H1 (cell line): Measurements from ENCODE around the gene FGD4. TPM values are rescaled to one million over a fixed set of nuclear protein-coding genes. Genes with fewer than 3 reads are reported as not detected.

Experiments
- CTCF ChIA-PET: fragments of 300-600 bp; sonication (Branson Sonifier 250); formaldehyde crosslinking; loops from one replicate; lab custom pipeline; 2021; ENCODE audit not compliant: partially characterized antibody; lab: Charles Lee
- POLR2A ChIA-PET: fragments of 300-600 bp; sonication (Branson Sonifier 250); formaldehyde crosslinking; loops from one replicate; lab custom pipeline; 2021; ENCODE audit warnings: inconsistent platforms; ENCODE audit not compliant: partially characterized antibody; lab: Charles Lee
- DNase-seq, 2 experiments: peaks; one replicate each; pipeline versions ENCODE4 v3.0.0 to v3.0.0-alpha.2; 2010 to 2022; ENCODE audit warnings: low spot score in 2 of 2, low read depth in 1 of 2, mixed read lengths in 1 of 2
- FAIRE-seq: peaks from 2 replicates; lab custom pipeline; 2011; peaks lifted over from hg19 to GRCh38; lab: Jason Lieb, UNC
- H2AFZ ChIP-seq: 2 replicates; pipeline ENCODE4 v1.8.1; 2012; ENCODE audit warnings: low read length, inconsistent platforms
- H2AK5ac ChIP-seq: 2 replicates; pipeline ENCODE4 v1.6.1; 2013; ENCODE audit warnings: low read depth, low read length
- H2BK120ac ChIP-seq: replicated peaks from 2 replicates; pipeline ENCODE3; 2013; ENCODE audit warnings: low read depth, low read length, inconsistent platforms
- H2BK12ac ChIP-seq: 2 replicates; pipeline ENCODE4 v1.6.1; 2013; ENCODE audit warnings: low read depth, low read length
- H2BK15ac ChIP-seq: 2 replicates; pipeline ENCODE4 v1.6.1; 2013; ENCODE audit warnings: low read length
- H2BK20ac ChIP-seq: 2 replicates; pipeline ENCODE4 v1.6.1; 2013; ENCODE audit warnings: low read length
- H2BK5ac ChIP-seq: 2 replicates; pipeline ENCODE4 v1.6.1; 2013; ENCODE audit warnings: low read depth, low read length
- H3K14ac ChIP-seq: 2 replicates; pipeline ENCODE4 v1.6.1; 2013; ENCODE audit warnings: inconsistent platforms; ENCODE audit not compliant: insufficient read length
- H3K18ac ChIP-seq: 2 replicates; pipeline ENCODE4 v1.6.1; 2013; ENCODE audit warnings: low read length; ENCODE audit errors: extremely low read depth
- H3K23ac ChIP-seq: 2 replicates; pipeline ENCODE4 v1.6.1; 2013; ENCODE audit warnings: inconsistent platforms; ENCODE audit not compliant: insufficient read length
- H3K23me2 ChIP-seq: 2 replicates; pipeline ENCODE4 v1.6.1; 2013; ENCODE audit warnings: low read depth, low read length
- H3K27ac ChIP-seq: 2 replicates; pipeline ENCODE4 v1.6.1; 2011; ENCODE audit warnings: low read depth, low read length, inconsistent platforms
- H3K27me3 ChIP-seq, 4 experiments: replicated peaks in 1 of 4; 1 replicate in 1 of 4; 2 replicates in 3 of 4; pipeline versions ENCODE4 v1.6.1 to v1.8.1; 2011 to 2013; ENCODE audit warnings: low read length in 3 of 4, mild to moderate bottlenecking in 3 of 4, inconsistent platforms in 2 of 4, mixed read lengths in 2 of 4, moderate library complexity in 1 of 4; ENCODE audit not compliant: control insufficient read depth in 3 of 4, insufficient read depth in 3 of 4; ENCODE audit errors: extremely low read depth in 1 of 4
- H3K36me3 ChIP-seq, 4 experiments: 2 replicates each; pipeline versions ENCODE4 v1.6.1 to v1.8.1; 2011 to 2013; ENCODE audit warnings: mild to moderate bottlenecking in 4 of 4, low read length in 3 of 4, moderate library complexity in 2 of 4, control low read depth in 1 of 4, inconsistent platforms in 1 of 4; ENCODE audit not compliant: insufficient read depth in 4 of 4, control insufficient read depth in 2 of 4
- H3K4ac ChIP-seq: replicated peaks from 2 replicates; pipeline ENCODE3; 2013; ENCODE audit warnings: low read length, low read depth, mixed read lengths, inconsistent platforms; ENCODE audit not compliant: insufficient read length
- H3K4me1 ChIP-seq, 4 experiments: replicated peaks in 1 of 4; 1 replicate in 1 of 4; 2 replicates in 3 of 4; pipeline versions ENCODE4 v1.6.1 to v1.8.1; 2011 to 2013; ENCODE audit warnings: low read length in 3 of 4, inconsistent platforms in 2 of 4, mixed read lengths in 1 of 4; ENCODE audit not compliant: insufficient read depth in 4 of 4, control insufficient read depth in 3 of 4
- H3K4me2 ChIP-seq, 2 experiments: 2 replicates each; pipeline versions ENCODE4 v1.6.1 to v1.8.1; 2011 to 2013; ENCODE audit warnings: low read depth in 2 of 2, low read length in 2 of 2, control low read depth in 1 of 2, inconsistent platforms in 1 of 2, mild to moderate bottlenecking in 1 of 2; ENCODE audit not compliant: insufficient read depth in 1 of 2
- H3K4me3 ChIP-seq, 4 experiments: fragments of 200-600, 300-600 bp in 1 of 4; sonication (generic), shearing (Covaris generic), sonication (Bioruptor Twin) in 1 of 4; 2 replicates each; pipeline versions ENCODE4 v1.5.1 to v1.8.1; 2011 to 2016; ENCODE audit warnings: low read length in 4 of 4, low read depth in 3 of 4, control low read depth in 2 of 4, inconsistent platforms in 2 of 4, mild to moderate bottlenecking in 2 of 4, mixed read lengths in 1 of 4, moderate library complexity in 1 of 4; ENCODE audit not compliant: insufficient read depth in 2 of 4; ENCODE audit errors: extremely low read depth in 1 of 4
- H3K56ac ChIP-seq: replicated peaks from 2 replicates; pipeline ENCODE3; 2013; ENCODE audit warnings: low read depth, mild to moderate bottlenecking, mixed read lengths, low read length, inconsistent platforms; ENCODE audit not compliant: insufficient read length
- H3K79me1 ChIP-seq: 2 replicates; pipeline ENCODE4 v1.6.1; 2013; ENCODE audit warnings: low read depth, low read length, control low read depth
- H3K79me2 ChIP-seq, 2 experiments: 2 replicates each; pipeline versions ENCODE4 v1.6.1 to v1.8.1; 2012 to 2013; ENCODE audit warnings: low read length in 2 of 2, mild to moderate bottlenecking in 2 of 2, inconsistent platforms in 1 of 2; ENCODE audit not compliant: insufficient read depth in 2 of 2, control insufficient read depth in 1 of 2
- H3K9ac ChIP-seq, 4 experiments: replicated peaks in 1 of 4; 1 replicate in 1 of 4; 2 replicates in 3 of 4; pipeline versions ENCODE4 v1.6.1 to v1.8.1; 2011 to 2013; ENCODE audit warnings: low read depth in 3 of 4, low read length in 3 of 4, control low read depth in 2 of 4, mild to moderate bottlenecking in 2 of 4, moderate library complexity in 2 of 4, inconsistent platforms in 1 of 4; ENCODE audit errors: extremely low read depth in 1 of 4
- H3K9me3 ChIP-seq, 2 experiments: 2 replicates each; pipeline versions ENCODE4 v1.6.1 to v1.8.1; 2012 to 2013; ENCODE audit warnings: mild to moderate bottlenecking in 2 of 2, moderate library complexity in 2 of 2, control low read depth in 1 of 2, inconsistent platforms in 1 of 2, low read depth in 1 of 2, low read length in 1 of 2, mixed read lengths in 1 of 2; ENCODE audit not compliant: insufficient read depth in 2 of 2
- H4K20me1 ChIP-seq, 2 experiments: replicated peaks in 1 of 2; 2 replicates each; pipeline versions ENCODE3 to v1.8.1; 2011 to 2013; ENCODE audit warnings: inconsistent platforms in 2 of 2, low read length in 2 of 2, mild to moderate bottlenecking in 1 of 2; ENCODE audit not compliant: insufficient read depth in 2 of 2, control insufficient read depth in 1 of 2
- H4K5ac ChIP-seq: 2 replicates; pipeline ENCODE4 v1.6.1; 2013; ENCODE audit warnings: low read length, low read depth, mixed read lengths, inconsistent platforms; ENCODE audit not compliant: insufficient read length
- H4K8ac ChIP-seq: 2 replicates; pipeline ENCODE4 v1.8.0; 2013; ENCODE audit warnings: mild to moderate bottlenecking, moderate library complexity, low read length, inconsistent platforms; ENCODE audit not compliant: insufficient read depth; ENCODE audit errors: extremely low read depth
- H4K91ac ChIP-seq: replicated peaks from 2 replicates; pipeline ENCODE3; 2013; ENCODE audit warnings: low read length, mixed read lengths, inconsistent platforms; ENCODE audit not compliant: insufficient read length
- ASH2L ChIP-seq: fragments of 200-600, 300-600 bp; sonication (generic); IDR thresholded peaks from one replicate; pipeline ENCODE4 v1.7.1; 2017; ENCODE audit warnings: low read length
- ATF2 ChIP-seq: IDR thresholded peaks from 2 replicates; pipeline ENCODE4 v1.6.1; 2012; ENCODE audit warnings: low read length, inconsistent platforms
- EP300 ChIP-seq, 2 experiments: IDR thresholded peaks; 1 replicate in 1 of 2; 2 replicates in 1 of 2; pipeline ENCODE4 v1.6.1; 2011 to 2012; ENCODE audit warnings: low read depth in 2 of 2, low read length in 2 of 2, mild to moderate bottlenecking in 2 of 2, borderline replicate concordance in 1 of 2, inconsistent platforms in 1 of 2, moderate library complexity in 1 of 2
- EZH2 ChIP-seq: fragments of 200-600 bp; sonication (generic); IDR thresholded peaks from 2 replicates; pipeline ENCODE4 v1.7.1; 2012; ENCODE audit warnings: low read depth, mild to moderate bottlenecking, moderate library complexity, low read length, inconsistent platforms; ENCODE audit not compliant: severe bottlenecking
- GABPA ChIP-seq: IDR thresholded peaks from 2 replicates; pipeline ENCODE4 v1.6.1; 2011; ENCODE audit warnings: mild to moderate bottlenecking, low read length, moderate library complexity, borderline replicate concordance; ENCODE audit not compliant: insufficient read depth
- HDAC6 ChIP-seq: IDR thresholded peaks from one replicate; pipeline ENCODE4 v1.7.1; 2012; ENCODE audit warnings: low read depth, mild to moderate bottlenecking, inconsistent platforms, low read length, moderate library complexity
- KDM5A ChIP-seq: fragments of 200-600 bp; IDR thresholded peaks from 2 replicates; pipeline ENCODE4 v1.7.1; 2012; ENCODE audit warnings: mild to moderate bottlenecking, low read length, inconsistent platforms, mixed read lengths
- RFX5 ChIP-seq: IDR thresholded peaks from 2 replicates; pipeline ENCODE4 v1.6.1; 2011; ENCODE audit warnings: low read depth, low read length, improper control_type of control experiment, borderline replicate concordance
- SIX5 ChIP-seq: IDR thresholded peaks from 2 replicates; pipeline ENCODE4 v1.6.1; 2011; ENCODE audit warnings: mild to moderate bottlenecking, low read depth, low read length
- WGBS, 2 experiments: shearing (Covaris generic) in 1 of 2; methylation state at CpG; one replicate each; pipeline versions ENCODE4 v1.1.6 to v1.1.7; 2013 to 2015; ENCODE audit warnings: low lambda C conversion rate in 2 of 2, mixed read lengths in 2 of 2, inconsistent platforms in 1 of 2, low coverage in 1 of 2, missing lambda C conversion rate in 1 of 2; ENCODE audit not compliant: insufficient replicate concordance in 2 of 2, insufficient coverage in 1 of 2, insufficient read length in 1 of 2; ENCODE audit errors: extremely low coverage in 1 of 2, missing lambda C conversion rate in 1 of 2; 5-methylcytosine and 5-hydroxymethylcytosine counted together
- polyA plus RNA-seq, 7 experiments: library from polyadenylated mRNA; depleted of rRNA in 3 of 7; stranded (reverse) in 5 of 7; unstranded in 2 of 7; fragments of >200 nt in 5 of 7; fragments of 200-250 nt in 2 of 7; gene quantifications; 1 replicate in 5 of 7; 2 replicates in 1 of 7; 4 replicates in 1 of 7; pipeline versions ENCODE4 v1.2.1 to v1.2.3, GENCODE V29; 2011 to 2013; ENCODE audit warnings: missing spikeins in 2 of 7, mixed read lengths in 2 of 7
- total RNA-seq: library from RNA; stranded (reverse); fragmentation: NEBNext Ultra II Directional; extraction: Animal tissue kit (Norgen Biotek cat#: 25700); gene quantifications from 2 replicates; pipeline ENCODE4 v1.2.1, GENCODE V29; 2021

Gene FGD4
- total and polyA plus RNA-seq, 2 of the 8 experiments (the other 6 are each of a cell fraction or from before 2014, with no cell fraction given) = 8.5 to 48.2 TPM

DNA sequence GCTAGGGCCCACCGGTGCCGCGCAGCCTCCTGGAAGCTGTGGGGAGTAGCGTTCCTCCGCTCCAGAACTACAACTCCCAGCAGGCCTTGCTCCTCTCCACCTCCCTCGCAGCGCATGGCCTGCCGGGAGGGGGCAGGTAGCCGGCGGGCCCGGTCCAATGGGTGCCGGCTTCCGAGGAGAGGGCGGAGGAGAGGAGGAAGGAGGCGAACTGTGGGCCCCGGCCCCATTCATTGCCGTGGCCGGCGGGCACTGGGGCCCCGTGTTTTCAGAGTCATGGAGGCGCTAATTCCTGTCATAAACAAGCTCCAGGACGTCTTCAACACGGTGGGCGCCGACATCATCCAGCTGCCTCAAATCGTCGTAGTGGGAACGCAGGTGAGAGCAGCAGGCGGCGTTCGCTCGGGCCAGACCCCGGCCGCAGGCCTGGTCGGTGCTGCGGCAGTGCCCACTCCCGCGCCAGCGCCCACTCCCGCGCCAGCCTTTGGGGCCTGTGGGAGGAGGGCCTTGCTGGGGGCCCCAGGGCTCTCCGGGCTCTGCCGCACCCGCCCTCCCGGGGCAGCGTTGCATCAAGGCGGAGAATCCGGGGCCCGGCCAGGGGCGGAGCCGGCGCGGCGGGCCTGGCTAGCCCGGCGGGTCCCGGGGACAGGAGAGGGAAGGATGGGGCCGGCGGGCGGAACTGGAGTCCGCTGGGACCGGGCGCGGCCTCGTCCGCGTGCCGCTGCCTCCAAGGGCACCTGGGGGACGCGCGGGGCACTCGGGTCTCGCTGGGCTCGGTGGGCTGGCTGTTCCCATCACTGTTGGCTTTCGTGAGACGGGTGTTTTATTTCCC is 279.9 kb downstream of the FGD4 start, which contains the start of gene DNM1L:
DNM1L (plus strand) TSS at position 211 of the 829 bp plus-strand sequence; CDS start at position 274, 63 bp downstream.
- Histone ChIP-seq H3K4ac (peak within 1 kb of the TSS; percentile 94), H3K27ac (peak within 1 kb of the TSS; percentile 84), H4K5ac (peak within 1 kb of the TSS; percentile 70), H4K8ac (peak within 1 kb of the TSS; percentile 96), H3K79me2 (peaks cover 8 to 46% of the 10 kb centered on the region in 2 experiments; a peak in 3 of 4 replicates), H4K91ac (peak within 1 kb of the TSS; percentile 79), H3K27me3 (no peaks in the 10 kb centered on the region), H3K79me1 (no peaks in the 10 kb centered on the region; the same call in none of the 2 replicates), H2AFZ (peak within 1 kb of the TSS; percentile 29; the same call in 1 of the 2 replicates), H2BK120ac (no peak within 1 kb of the TSS), H4K20me1 (peaks cover 0 to 2% of the 10 kb centered on the region in 2 experiments), H3K36me3 (no peaks in the 10 kb centered on the region), H3K14ac (no peak within 1 kb of the TSS), H3K9me3 (no peaks in the 10 kb centered on the region), H2BK12ac (peak within 1 kb of the TSS; percentile 60; the same call in 1 of the 2 replicates), H3K9ac (peak within 1 kb of the TSS; percentile 80 to 95 (median 88)), H2BK20ac (no peak within 1 kb of the TSS), H2AK5ac (no peak within 1 kb of the TSS), H2BK5ac (peak within 1 kb of the TSS; percentile 88), H3K23me2 (0 out of 2 replicates have a peak, but pooled peaks cover 2% of the 10 kb centered on the region), H3K56ac (peak within 1 kb of the TSS; percentile 77), H3K18ac (peak within 1 kb of the TSS; percentile 68), H3K4me3 (peak within 1 kb of the TSS; percentile 73 to 97 (median 92)), H2BK15ac (no peak within 1 kb of the TSS), H3K4me2 (peak within 1 kb of the TSS; percentile 66 to 75), H3K4me1 (peaks cover 0 to 2% (median 0%) of the 10 kb centered on the region in 4 experiments; a peak in 1 of 7 replicates), H3K23ac (no peak within 1 kb of the TSS)
- FAIRE-seq (no peak), DNase-seq (peak; percentile 90 to 94)
- 2% methylated on average over 55 of the region's 76 CpGs; no CpG with 5 or more reads in 1 of the 2 experiments for WGBS, 2 experiments
- ChIA-PET CTCF (no interaction called here), POLR2A (interaction anchor here (0.7 to 1.8 kb wide), 7 partner anchors 10 to 279 kb away, joined by 3 to 5 read pairs (median 4); no protein-coding TSS in a partner anchor)
- TF ChIP-seq ATF2 (no peak), EP300 (IDR thresholded peaks at IDR 0.05; ENCODE audit: borderline replicate concordance in 1 of 2, low read depth in 2 of 2, low read length in 2 of 2) (no peak), KDM5A (no peak), RFX5 (no peak), EZH2 (no peak), ASH2L (no peak), SIX5 (peak; percentile 85), GABPA (no peak), HDAC6 (no peak)
